NCI-H2107 treated with DMSO at 0.1 percent for 48 hours (cell line): ENCODE data around the gene SPAG16.
A peak's percentile ranks its signal among the peaks of the same experiment; 100 is the strongest.
"Not testable (repeated sequence)": the region's sequence is repeated elsewhere in the genome, so short reads cannot be mapped to it uniquely, and the experiment has no call there.

Experiments
- DNase-seq: peaks from one replicate; lab custom pipeline; 2025; ENCODE audit not compliant: unreplicated experiment; lab: John Stamatoyannopoulos, UW

The SPAG16 gene

DNA sequence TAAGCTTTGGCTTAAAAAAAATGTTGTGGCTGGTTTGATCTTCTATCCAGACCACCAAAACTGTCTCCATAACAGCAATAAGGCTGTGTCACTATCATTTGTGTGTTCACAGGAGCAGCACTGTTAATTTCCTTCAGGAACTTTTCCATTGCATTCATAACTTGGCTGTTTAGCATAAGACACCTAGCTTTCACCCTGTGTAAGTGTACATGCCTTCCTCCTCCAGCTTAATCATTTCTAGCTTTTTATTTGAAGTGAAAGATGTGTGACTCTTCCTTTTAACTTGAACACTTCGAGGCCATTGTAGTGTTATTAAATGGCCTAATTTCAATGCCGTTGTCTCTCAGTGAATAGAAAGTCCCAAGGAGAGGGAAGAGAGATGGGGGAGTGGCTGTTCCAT, 773.7 kb downstream of the SPAG16 start:
- DNase-seq = no peak

DNA sequence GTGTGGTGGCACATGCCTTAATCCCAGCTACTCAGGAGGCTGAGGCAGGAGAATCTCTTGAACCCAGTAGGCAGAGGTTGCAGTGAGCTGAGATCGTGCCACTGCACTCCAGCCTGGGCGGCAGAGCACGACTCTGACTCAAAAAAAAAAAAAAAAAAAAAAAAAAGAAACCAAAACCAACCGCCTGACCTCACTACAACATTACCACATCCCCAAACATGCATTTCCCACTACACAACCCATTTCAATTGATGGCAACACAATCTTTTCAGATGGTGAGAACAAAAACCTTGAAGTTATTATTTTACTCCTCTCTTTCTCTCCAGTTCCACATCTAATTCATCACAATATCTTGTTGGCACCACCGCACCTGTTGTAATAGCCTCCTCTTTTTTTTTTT, 778.0 kb downstream of the SPAG16 start:
- DNase-seq = not testable (repeated sequence)

DNA sequence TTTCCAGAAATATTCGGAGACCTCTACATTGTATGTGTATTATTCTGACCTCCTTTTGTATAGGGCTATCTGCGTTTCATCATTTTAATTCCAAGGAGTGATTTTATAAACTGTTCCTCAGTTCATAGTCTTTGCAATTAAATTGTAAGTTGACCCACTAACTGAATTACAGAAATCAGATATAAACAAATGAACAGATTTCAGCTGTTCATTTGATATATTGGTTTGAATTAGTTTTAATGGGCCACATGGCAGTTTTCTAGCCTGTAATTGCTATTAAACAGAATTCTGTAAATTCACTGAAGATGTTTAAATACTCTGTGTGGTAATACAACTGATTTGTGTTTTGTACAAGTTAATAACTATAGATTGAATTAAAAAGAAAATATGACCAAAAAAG, 780.2 kb downstream of the SPAG16 start:
- no peak for DNase-seq

DNA sequence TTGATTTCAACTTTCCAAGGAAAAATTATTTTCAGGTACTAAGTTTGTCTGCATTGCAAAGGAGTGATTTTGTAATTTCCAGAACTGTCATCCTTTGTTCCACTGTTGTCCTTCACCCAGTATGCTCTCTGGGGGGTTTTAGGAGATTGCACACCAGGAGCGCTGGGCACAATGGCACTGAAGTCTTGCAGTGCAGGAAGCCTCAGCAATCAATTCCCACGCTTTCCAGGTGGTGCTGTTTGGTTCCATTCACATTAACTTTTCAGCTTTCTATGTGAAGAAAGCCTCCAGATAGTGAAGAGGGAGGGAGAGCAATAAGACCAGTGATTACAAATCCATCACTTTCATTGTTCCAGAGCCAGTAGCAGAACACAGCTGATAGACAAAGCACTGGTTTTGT, 782.6 kb downstream of the SPAG16 start:
- DNase-seq = no peak

DNA sequence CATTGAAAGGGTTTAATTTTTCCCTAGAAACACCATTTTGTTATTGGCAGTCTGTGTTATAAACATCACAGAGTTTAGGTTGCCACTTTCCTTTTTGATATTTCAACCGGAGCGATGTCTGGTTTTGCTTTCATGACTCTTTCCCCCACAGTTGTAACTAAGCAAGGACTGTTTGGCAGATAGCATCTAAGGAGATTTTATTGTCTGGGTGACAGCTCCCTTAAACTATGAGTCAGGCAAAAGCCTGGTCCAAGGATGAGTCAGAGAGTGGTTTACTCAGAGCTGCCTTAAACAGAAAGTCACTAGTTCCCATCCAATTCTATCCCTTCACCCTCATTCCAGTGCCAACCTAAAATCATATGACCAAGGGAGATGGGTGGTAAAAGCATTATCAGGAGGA, 785.0 kb downstream of the SPAG16 start:
- DNase-seq = no peak

DNA sequence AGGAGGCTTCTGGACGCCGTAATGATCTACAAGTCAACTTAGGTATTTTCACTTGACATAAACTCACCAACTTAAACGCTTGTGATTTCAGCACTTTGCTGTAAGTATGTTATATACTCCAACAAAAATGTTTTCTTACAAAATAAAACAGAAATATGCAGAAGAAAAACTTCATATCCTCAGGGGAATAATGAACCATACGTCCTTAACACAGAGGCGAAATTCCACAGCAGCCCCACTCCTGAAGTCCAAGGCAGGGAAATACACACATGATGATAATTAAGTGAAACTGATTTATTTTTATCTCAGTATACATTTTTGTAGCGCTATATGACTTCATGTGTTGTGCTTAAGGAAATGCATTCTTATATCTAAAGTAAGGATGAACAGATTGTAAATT, 791.2 kb downstream of the SPAG16 start:
- no peak for DNase-seq

DNA sequence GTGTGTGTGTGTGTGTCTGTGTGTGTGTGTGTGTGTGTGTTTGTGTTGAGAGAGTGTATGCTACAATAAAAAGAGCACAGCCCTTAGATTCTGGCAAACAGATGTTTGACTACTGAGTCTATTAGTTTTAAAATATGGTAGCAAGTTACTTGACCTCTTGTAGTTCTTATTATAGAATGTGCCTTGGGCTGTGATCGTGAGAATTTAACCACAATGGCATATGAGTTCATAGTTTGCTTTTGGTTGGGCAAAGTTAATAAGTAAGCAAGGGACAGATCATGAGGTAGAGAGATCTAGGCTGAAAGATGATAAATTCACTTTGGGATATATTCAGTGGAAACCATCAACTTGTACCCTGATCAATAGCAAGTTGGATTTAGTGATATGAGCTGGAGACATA, 792.3 kb downstream of the SPAG16 start:
- no peak for DNase-seq

DNA sequence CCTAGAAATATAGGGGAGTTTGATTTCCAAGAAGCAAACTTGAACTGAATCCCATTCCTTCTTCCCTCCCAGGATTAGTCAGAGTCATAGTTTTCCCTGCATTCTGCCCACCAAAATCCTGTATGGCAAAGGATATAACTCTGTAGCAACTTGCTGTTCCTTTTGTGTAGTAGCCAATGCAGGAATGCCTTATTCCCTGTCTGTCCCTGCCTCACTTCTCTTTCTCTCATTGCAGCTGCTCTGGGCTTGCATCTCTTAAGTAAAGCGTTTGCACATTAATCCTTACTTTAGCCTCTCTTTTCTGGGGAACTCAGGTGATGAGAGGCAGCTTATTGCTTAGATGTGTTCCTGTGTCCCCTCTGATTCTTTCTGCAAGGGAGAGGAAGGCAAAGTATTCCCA, 793.5 kb downstream of the SPAG16 start:
- DNase-seq = no peak

DNA sequence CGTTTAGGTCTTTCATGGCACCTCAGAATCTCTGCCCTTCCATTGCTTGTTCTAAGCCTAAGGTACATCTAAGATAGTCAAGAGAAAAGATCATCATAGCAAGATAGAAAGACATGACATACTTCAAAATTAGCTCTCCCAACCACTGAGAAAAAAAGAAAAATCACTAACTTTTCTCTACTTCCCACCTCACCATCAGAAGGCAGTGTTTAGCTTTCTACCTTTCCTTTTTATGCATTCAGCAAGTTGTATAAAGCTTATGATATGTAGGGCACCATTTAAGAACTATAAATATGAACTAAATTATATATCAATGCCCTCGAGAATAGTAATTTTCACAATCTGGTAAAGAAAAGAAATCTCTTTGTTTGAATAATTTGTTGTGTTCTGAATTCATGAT, 794.8 kb downstream of the SPAG16 start:
- DNase-seq = no peak

DNA sequence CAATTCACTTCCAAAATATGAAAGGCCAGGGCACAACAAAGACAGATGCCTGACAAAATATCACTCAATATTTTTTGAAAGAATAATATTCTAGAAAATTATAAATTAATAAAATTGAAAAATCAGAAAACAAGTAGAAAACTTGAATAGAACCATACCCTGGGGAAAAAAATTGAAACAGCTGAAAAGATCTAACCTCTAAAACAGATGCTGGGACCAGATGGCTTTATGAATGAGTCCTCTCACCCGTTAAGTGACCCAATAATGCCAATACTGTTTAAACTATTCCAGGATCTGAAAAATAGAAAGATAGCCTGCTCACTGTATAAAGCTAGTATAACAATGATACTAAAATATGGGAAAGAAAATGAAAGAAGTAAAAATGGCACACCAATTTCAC, 804.3 kb downstream of the SPAG16 start:
- DNase-seq = no peak

DNA sequence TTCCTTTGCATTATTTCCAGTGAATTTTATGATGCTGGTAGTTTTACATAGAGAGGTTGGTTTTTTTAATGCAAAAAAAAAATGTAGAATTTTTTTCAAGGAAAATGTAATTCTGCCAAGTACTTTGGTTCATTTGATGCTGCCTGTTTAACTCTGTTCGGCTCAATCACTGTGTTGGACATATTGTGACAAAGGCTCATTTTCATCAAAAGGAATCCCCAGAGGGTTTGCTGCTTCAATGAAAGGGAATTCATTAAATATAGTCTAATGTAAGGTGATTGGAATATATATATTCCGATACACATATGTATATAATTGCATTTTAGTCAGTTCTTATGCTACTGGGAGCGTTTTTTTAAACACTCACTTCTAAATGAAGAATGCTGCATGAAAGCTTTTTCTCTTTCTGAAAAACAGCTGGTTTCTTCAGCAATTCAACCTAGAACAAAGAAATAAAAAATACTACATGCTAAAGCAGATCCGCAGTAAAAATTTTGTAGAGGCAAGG, 812.0 kb downstream of the SPAG16 start:
- no peak for DNase-seq

DNA sequence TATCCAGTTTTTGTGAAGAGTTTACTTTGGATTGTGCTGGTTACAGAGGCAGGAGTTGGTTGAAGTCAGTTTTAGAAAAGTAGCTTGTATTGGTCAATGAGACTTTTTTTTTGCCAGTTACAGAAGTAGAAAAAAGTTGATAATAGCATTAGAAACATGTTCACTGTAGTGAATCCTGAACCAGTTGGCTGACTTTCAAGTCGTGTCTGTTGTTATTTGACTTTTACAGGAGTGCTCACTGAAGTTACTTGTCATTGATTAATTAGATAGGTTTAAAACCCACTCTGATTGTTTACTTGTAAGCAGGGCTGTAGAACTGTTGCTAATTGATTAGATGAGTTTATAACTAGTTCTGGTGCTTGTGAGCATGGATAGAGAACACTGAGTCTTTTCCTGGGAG, 814.5 kb downstream of the SPAG16 start:
- no peak for DNase-seq

DNA sequence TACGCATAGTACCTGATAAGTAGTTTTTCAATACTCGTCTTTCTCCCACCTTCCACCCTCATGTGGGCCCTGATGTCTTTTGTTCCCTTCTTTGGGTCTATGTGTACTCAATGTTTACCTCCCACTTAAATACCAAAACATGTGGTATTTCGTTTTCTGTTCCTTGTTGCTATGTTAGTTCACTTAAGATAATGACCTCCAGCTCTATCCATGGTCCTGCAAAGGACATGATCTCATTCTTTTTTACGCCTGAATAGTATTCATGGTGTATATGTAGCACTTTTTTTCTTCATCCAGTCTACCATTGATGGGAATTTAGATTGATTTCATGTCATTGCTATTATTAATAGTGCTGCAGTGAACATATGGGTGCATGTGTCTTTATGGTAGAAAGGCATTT, 816.2 kb downstream of the SPAG16 start:
- no peak for DNase-seq

DNA sequence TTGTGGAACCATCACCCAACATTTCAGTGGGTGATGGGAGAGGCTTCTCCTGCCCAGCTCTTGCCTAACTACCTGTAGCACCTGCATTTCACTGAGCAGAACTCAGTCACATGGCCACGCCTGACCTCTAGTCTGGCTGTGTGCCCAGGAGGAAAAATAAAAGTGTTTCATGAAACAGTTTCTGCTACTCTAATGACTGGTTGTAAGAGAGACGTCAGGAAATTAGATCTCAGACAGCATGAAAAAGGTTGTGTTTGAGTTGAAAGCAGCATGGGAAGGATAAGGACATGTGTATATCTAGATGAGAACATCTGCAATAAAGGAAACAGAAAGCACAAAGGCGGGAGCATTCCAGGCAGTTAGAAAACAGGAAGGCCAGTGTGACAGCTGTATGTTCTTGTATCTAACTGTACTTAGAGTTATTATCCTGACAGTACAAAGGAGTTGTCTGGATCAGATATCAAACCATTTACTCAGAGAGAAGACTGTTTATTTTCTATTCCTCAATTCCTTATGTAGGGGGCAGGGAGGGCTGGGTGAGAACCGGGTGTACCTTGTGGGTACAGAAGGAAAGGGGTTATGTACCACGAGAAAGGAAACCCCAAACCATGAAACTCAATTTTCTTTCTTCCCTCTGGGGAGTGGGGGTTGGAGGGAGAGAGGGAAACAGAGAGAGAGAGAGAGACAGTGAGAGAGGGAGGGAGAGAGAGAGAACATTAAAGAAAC, 819.2 kb downstream of the SPAG16 start:
- DNase-seq = peak; percentile 94

DNA sequence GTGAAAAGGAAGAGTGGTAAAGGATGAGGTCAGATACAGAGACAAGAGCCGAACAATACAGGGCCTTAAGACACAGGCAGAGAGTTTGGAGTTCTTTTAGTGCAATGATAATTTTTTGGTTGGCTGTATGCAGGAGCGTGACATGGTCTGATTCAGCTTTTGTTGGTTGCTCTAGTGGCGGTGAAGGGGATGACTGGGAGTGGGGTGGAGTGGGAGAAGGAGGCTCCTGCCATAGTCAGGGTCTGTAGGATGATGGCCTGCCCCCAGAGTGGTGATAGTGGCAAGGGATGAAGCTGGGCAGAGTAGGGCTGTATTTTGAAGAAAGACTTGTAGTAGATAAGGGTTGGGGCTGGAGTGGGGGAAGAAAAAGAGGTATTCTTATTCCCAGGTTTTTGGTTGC, 820.0 kb downstream of the SPAG16 start:
- peak; percentile 7 for DNase-seq

DNA sequence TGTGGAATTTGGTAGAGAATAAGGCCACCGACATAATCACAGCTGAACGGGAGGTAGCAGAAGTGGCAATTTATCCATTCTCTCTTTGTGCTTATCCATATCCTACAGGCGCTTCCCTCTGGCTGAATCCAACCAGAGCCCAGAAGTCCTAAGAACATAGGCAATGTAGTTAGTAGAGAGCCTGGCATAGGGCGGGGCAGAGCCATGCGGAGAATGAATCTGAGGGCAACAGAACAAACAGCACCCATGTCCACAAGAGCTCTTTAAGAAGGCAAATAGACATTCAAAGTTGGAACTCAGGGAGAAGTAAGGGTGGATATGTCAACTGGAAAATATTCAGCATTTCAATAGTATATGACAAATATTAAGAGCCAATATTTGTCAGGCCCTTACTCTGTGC, 820.7 kb downstream of the SPAG16 start:
- DNase-seq = no peak

DNA sequence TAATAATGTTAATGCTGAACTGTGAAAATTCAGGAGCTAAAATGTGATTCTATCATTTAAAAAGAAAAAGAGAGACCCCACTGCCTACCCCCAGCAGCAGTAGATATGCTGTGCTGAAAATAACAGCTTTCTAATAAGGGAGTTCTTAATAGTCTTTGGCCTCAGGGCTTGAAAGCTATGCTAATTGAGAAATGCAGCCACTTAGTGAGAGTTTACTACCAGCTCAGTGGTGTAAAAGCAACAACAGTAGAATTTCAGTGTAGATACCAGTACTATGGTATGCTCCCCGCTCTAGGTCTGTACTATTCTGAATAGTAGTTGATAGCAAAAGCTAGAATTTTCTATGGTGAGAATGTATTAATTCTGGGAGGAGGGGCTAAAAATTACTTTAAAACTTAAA, 823.5 kb downstream of the SPAG16 start:
- DNase-seq = no peak

DNA sequence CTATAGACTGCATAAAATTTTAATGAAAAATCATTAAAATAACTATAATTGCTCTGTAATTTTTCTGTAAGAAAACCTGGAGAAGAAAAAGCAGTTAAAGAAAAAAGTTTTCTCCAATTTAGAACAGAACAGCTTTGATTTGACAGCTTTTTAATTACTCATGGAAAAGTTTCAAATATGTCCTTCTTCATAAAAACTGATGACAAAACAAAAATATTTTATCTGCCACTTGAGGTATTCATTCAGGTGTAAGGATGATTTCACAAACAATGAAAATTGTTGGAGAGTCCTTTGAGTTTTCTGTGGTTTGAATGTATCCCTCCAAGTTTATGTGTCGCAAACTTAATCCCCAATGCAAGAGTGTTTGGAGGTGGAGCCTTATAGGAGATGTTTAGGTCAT, 824.3 kb downstream of the SPAG16 start:
- no peak for DNase-seq

DNA sequence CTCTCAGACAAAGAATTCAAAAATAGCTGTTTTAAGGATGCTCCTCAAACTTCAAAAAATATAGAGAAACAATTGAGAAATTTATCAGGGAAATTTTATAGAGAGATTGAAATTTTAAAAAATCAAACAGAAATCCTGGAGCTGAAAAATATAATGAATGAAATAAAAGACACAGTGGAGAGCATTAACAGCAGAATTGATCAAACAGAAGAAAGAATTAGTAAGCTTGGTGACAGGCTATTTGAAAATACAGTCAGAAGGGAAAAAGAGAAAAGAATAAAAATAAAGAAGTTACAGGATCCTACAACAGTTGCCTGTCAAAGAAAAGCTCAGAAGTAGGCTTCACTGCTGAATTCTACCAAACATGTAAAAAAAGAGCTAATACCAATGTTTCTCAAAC, 832.8 kb downstream of the SPAG16 start:
- DNase-seq = no peak

DNA sequence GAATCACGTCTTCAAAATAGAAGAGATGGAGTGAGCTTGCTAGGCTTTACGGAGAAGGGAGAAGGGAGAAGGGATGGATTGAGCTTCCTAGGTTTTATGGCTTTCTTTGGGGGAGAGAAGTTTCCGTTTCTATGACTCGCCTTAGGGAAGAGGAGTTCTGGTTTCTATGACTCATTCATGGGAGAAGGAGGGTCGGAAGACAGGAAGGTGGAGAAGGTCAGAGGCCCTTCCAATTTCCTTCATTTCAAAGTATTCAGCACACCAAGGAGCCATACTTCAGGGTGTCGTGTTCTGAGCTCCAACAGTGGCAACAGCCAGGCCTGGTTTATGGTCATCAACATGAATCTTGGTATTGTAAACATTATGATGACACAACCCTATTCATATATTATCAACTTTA, 841.9 kb downstream of the SPAG16 start:
- no peak for DNase-seq

DNA sequence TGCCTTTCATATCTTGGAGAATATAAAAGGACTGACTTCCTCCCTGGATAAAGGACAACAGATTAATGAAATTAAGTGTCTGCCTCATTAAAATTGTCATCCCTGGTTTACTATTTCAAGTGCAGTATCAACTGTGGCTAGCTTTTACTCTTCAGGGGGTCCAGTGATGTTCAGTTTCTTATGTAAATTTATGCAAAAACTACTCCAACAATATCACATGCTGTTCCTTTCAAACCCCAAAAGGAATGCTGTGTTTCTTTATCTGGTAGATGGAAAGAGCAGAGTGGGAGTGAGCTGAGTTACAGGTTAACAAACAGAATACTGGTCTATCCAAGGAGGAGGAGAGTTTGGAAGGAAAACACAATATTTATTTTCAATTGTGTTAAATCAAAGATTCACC, 842.9 kb downstream of the SPAG16 start:
- no peak for DNase-seq

DNA sequence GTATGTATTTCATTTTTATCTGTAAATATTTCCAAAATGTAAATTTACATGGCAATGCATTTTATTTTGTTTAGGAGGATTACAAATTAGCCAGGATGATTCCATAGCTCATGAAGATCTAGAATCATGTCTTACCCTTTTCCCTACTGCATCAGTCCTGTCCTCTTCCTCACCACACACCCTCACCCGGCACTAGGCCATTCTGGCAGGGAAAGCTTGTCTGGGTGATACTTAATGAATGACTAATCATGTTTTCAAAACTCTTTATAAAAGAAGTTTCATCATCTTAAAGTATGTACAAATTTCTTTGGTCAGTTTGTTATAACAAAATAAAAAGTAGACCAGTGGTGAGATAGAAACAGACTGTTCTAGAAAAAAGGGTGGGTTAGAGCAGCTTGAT, 843.3 kb downstream of the SPAG16 start:
- no peak for DNase-seq

DNA sequence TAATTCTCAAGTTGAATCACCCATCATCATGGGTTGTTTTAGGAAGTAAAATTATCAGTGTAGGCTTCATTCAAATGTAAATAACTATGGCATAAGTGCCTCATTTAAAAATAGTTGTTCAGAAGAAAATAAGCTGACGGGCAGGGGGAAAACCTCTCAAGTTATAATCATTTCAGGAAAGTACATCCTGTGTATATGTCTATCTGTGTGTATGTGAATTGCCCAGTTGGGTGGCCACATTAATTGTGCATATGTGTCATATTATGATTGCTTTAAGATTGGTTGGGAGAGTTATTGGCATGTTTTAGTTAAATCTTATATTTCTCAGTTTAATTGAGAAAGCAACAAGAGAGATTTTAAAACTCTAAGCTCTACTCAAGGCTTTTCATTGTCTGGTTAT, 843.8 kb downstream of the SPAG16 start:
- DNase-seq = no peak
